NOMO-1 treated with dmso at 0.1 percent for 144 hours (cell line): Measurements from ENCODE around the gene FBXO17.
"Not testable (repeated sequence)": the region's sequence is repeated elsewhere in the genome, so short reads cannot be mapped to it uniquely, and the experiment has no call there.

Source experiments
- DNase-seq: peaks from one replicate; lab custom pipeline; 2025; ENCODE audit not compliant: unreplicated experiment; lab: John Stamatoyannopoulos, UW

Gene FBXO17

GRCh38 chr19:38945562-38946228, 29.8 kb downstream of the FBXO17 start:
- DNase-seq: no peak

GRCh38 chr19:38944981-38945506, 30.5 kb downstream of the FBXO17 start:
- DNase-seq: no peak

- no peak for DNase-seq
Observed at GRCh38 chr19:38942471-38943181, 32.9 kb downstream of the FBXO17 start.

GRCh38 chr19:38941979-38942378, 33.6 kb downstream of the FBXO17 start:
- no peak for DNase-seq

- not testable (repeated sequence) for DNase-seq
Observed at GRCh38 chr19:38941466-38941865, 34.1 kb downstream of the FBXO17 start.

GRCh38 chr19:38939957-38940356, 35.6 kb downstream of the FBXO17 start:
- DNase-seq: no peak

- DNase-seq: no peak
Observed at GRCh38 chr19:38933544-38933943, 42.0 kb downstream of the FBXO17 start.

- no peak for DNase-seq
Observed at GRCh38 chr19:38932425-38933179, 42.9 kb downstream of the FBXO17 start.

GRCh38 chr19:38931521-38931793, 44.1 kb downstream of the FBXO17 start:
- no peak for DNase-seq

GRCh38 chr19:38930776-38931520, 44.6 kb downstream of the FBXO17 start, which contains the start of gene MRPS12:
TSS of gene MRPS12 (plus strand) at chr19:38930944. CDS start at chr19:38931295, 351 bp downstream.
- peak; percentile 96 for DNase-seq

- DNase-seq: peak; percentile 94
Observed at GRCh38 chr19:38929929-38930775, 45.4 kb downstream of the FBXO17 start, which contains the start of gene SARS2. TSS of gene SARS2 (minus strand) at chr19:38930763. CDS start at chr19:38930736, 27 bp downstream.

- DNase-seq: no peak
Observed at GRCh38 chr19:38928391-38929001, 47.0 kb downstream of the FBXO17 start.

- DNase-seq: no peak
Observed at GRCh38 chr19:38924388-38924787, 51.2 kb downstream of the FBXO17 start.

GRCh38 chr19:38922482-38922881, 53.1 kb downstream of the FBXO17 start:
- no peak for DNase-seq

GRCh38 chr19:38921420-38922274, 53.9 kb downstream of the FBXO17 start:
- no peak for DNase-seq

- DNase-seq: no peak
Observed at GRCh38 chr19:38920602-38921419, 54.7 kb downstream of the FBXO17 start.

GRCh38 chr19:38919837-38920601, 55.5 kb downstream of the FBXO17 start:
- DNase-seq: no peak
